GM19351 (cell line): ENCODE measurements around the gene SLC25A40.
"Not testable (repeated sequence)": the region's sequence is repeated elsewhere in the genome, so short reads cannot be mapped to it uniquely, and the experiment has no call there.

Experiments
- ATAC-seq: cut with Tn5 transposase; IDR thresholded peaks from one replicate; pipeline ENCODE4 v1.9.1; 2021; ENCODE audit warnings: mild to moderate bottlenecking, moderate library complexity; ENCODE audit not compliant: unreplicated experiment

The SLC25A40 gene

DNA sequence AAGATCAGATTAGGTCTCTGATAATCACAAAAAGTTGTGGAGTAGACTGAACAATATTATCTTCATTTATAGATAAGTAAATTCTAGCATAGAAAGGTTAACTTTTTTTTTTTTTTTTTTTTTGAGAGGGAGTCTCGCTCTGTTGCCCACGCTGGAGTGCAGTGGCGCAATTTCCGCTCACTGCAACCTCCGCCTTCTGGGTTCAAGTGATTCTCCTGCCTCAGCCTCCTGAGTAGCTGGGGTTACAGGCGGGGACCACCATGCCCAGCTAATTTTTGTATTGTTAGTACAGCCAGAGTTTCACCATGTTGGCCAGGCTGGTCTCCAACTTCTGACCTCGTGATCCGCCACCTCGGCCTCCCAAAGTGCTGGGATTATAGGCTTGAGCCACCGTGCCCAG lies 2.8 kb downstream of the SLC25A40 start:
- ATAC-seq: not testable (repeated sequence)

DNA sequence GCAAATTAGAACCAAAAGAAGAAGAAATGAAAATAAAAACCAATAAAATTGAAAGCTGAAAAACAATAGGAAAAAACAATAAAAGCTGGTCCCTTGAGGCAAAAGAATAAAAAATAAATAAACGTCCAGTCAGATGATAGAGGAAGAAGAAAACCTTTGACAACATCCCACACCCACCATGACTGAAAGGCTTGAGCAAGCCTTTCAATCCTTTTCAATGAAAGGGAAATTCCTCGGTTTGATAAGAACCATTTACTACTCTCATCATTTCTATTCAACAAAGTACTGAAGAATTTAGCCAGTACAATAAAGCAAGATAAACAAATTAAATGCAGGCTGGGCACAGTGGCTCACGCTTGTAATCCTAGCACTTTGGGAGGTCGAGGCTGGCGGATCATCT lies 3.8 kb downstream of the SLC25A40 start:
- no peak for ATAC-seq

- no peak for ATAC-seq
Observed at GRCh38 chr7:87870471-87870870, 5.7 kb downstream of the SLC25A40 start.

- not testable (repeated sequence) for ATAC-seq
Observed at GRCh38 chr7:87866533-87866932, 9.6 kb downstream of the SLC25A40 start.

GRCh38 chr7:87866089-87866488 lies 10.1 kb downstream of the SLC25A40 start:
- no peak for ATAC-seq

GRCh38 chr7:87858417-87859100 lies 17.6 kb downstream of the SLC25A40 start:
- ATAC-seq: no peak

DNA sequence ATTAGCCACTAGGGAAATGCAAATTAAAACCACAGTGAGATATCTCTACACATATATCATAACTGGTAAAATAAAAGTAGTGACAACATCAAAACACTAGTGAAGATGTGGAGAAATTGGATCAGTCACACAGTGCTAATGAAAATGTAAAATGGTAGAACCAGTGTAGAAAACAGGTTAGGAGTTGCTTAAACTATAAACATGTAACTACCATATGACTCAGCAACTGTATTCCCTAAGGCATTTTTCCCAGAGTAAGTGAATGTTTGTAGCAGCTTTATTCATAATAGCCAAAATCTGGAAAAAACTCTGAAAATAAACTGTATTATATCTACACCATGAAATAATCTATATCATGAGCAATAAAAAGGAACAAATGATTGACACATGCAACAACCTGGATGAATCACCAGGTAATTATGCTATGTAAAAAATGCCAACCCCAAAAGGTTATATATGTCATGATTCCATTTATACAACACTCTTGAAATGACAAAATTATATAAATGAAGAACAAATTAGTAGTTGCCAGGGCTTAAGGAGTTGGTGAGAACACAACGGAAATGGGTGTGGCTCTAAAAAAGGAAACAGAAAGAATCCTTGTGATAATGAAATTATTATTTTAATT lies 22.8 kb downstream of the SLC25A40 start:
- ATAC-seq: no peak

- ATAC-seq: no peak
Observed at GRCh38 chr7:87852306-87852705, 23.9 kb downstream of the SLC25A40 start.

DNA sequence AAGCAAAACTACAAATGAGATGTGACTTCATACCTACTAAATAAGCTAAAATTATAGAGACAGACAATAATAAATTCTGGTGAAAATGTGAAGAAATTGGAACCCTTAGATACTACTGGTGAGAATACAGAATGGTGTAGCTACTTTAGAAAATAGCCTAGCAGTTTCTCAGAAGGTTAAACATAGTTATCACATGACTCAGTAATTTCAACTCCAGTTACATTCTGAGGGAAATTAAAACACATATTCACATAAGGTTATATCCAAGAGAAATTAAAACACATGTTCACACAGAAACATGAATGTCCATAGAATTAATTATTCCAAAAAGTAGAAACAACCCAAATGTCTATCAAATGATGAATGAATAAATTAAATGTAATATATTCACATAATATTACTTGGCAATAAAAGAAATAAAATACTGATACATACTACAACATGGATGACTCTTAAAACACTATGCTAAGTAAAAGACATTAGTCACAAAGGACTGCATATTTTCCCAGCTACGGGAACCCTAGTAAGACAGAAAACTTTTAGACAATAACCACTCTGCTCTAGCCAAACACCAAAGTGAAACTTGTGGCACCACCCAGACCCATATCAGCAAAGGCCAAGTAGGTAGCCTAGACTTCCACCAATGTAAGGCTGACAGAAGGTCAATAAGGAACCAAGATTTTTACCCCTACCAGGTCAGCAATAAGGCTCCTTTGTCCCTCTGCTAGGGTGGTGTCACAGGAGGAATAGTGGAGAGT lies 25.1 kb downstream of the SLC25A40 start:
- ATAC-seq: no peak

DNA sequence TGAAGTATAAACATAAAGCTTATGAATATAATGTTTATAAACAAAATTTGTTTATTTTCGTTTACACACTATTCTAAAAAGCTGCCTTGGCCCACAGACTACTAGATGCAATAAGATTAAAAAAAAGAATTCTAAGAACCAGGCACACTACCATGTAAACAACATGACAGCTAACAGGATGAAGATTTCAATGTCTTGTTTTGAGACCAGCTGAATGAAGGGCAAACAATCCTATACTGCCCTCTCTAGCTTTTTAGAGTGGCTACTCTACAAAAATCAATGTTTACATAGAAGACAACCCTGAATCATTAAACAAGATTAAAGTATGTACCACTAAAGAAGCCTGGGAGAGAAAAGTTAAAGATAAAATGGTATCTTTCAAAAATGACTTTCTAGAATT lies 38.6 kb downstream of the SLC25A40 start:
- no peak for ATAC-seq

DNA sequence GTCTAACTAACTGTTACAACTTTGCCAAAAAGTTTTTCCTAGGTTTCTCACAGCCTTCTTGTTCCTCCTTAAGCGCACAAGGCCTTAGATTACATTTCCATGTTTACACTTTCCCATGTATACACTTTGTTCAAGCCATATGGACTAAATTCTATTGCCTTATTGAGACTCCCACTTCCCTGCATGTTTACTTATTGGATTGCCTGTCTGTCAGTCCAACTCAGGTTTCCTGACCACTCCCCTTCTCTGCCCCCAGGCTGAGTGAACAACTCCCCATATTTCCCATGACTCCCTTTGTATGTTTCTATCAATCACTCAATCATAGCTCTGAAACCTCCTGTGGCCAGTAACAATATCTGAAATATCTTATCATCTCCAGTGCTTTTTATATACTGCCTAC lies 43.0 kb downstream of the SLC25A40 start:
- ATAC-seq: no peak

DNA sequence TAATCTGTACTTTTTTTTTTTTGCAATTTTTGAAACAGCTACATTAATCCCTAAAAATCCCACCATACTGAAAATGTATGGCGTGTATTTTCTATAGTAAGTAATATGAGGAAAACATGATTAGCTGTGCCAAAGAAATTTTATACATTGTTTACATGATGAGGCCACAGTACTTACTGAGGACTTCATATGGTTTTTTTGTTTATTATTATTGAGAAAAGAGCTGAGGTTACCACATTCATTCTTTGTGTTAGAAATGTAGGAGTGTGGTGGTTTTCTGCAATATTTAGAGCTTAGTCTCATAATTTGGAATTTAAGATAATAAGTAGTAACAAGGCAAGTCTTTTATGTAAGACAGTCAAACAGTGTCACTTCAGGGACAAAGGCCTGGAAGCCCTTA lies 45.1 kb downstream of the SLC25A40 start:
- ATAC-seq: no peak

DNA sequence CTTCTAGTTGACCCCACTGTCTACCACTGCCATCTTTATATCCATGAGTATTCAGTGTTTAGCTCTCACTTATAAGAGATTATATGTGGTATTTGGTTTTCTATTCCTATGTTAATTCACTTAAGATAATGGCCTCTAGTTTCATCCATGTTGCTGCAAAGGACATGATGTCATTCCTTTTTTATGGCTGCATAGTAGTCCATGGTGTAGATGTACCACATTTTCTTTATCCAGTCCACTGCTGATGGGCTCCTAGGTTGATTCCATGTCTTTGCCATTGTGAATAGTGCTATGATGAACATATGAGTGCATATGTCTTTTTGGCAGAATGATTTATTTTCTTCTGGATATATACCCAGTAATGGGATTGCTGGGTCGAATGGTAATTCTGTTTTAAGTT lies 47.8 kb downstream of the SLC25A40 start:
- ATAC-seq: not testable (repeated sequence)

DNA sequence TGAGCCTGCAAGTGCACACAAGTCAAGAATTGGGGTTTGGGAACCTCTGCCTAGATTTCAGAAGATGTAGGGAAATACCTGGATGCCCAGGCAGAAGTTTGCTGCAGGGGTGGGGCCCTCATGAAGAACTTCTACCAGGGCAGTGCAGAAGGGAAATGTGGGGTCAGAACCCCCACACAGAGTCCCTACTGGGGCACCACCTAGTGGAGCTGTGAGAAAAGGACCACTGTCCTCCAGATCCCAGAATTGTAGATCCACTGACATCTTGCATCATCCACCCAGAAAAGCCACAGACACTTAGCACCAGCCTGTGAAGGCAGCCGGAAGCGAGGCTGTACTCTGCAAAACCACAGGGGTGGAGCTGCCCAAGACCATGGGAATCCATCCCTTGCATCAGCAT lies 50.8 kb downstream of the SLC25A40 start:
- ATAC-seq: not testable (repeated sequence)

DNA sequence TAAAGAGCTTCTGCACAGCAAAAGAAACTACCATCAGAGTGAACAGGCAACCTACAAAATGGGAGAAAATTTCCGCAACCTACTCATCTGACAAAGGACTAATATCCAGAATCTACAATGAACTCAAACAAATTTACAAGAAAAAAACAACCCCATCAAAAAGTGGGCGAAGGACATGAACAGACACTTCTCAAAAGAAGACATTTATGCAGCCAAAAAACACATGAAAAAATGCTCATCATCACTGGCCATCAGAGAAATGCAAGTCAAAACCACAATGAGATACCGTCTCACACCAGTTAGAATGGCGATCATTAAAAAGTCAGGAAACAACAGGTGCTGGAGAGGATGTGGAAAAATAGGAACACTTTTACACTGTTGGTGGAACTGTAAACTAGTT lies 54.1 kb downstream of the SLC25A40 start:
- not testable (repeated sequence) for ATAC-seq

- ATAC-seq: no peak
Observed at GRCh38 chr7:87818336-87818735, 57.8 kb downstream of the SLC25A40 start.

GRCh38 chr7:87816389-87816788 lies 59.8 kb downstream of the SLC25A40 start:
- peak; percentile 77 for ATAC-seq

GRCh38 chr7:87810726-87811125 lies 65.4 kb downstream of the SLC25A40 start:
- ATAC-seq: no peak

DNA sequence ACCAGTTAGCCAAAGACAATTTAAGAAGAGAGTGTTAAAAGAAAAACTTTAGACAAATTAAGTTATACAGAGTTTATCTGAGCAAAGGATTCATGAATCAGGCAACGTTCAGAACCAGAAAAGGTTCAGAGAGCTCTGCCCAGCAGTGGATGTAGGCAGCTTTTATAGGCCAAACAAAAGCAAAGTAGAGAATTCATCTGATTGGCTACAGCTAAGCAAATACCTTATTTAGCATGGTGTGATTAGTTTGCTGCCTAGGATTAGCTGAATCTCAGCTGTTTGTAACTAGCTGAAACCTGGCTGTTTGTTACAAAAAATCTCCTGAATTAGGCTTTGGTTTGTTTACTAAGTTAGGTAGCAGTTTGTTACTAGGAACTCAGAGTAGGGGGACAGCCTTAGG lies 66.0 kb downstream of the SLC25A40 start:
- no peak for ATAC-seq

GRCh38 chr7:87806150-87806549 lies 70.0 kb downstream of the SLC25A40 start:
- ATAC-seq: no peak

DNA sequence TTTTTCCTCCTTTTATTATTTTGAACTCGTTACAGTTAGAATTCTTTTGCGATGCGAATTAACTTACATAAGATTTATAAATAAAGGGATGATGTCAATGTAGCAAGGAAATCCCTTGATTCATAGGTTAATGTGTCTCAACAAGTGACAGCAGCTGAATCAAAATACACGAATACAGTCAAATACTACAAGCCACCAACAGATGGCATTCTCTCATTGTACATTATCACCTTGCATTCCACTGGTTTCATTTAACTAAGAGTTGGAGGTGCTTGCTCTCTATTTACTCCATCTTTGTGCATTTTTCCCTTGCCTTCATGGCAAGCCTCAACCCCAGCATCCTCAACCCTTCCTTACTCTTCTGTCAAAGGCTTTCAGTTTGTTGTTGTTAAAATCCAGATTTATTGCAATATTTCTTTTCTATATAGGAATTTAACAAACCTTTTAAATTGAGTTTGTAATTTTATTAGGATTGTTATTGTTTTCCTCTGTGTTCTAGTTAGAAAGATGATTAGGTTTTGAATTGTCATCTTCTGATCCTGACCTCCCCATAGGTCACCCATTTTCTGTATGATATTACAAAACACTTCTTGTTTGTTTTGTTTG lies 78.3 kb downstream of the SLC25A40 start:
- peak; percentile 97 for ATAC-seq

DNA sequence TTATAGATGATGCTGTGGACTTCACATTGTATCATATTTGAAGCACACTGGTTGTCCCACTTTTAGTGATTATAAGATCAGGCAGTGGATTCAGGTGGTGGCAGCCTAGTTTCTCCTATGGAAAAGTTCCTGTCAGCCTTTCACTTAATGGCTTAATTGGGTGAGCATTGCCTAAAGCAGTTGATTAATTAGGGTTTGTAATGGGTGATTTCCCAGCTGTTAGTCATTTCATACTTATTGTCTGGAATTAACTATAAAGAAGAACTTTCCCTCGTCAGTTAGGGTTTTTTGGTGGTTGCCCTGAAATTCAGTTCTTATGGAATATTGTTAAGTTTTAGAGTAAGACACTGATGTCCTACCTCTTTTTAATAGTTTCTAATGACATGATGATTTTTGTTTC lies 78.8 kb downstream of the SLC25A40 start:
- ATAC-seq: peak; percentile 4
